GM12878 (cell line): Measurements from ENCODE around the gene MPHOSPH9. TPM values are rescaled to one million over a fixed set of nuclear protein-coding genes. Genes with fewer than 3 reads are reported as not detected.

Experiments used
- ATAC-seq: fragments of 200-7000 bp; cut with Tn5 transposase; 3 replicates; pipeline ENCODE4 v1.9.1; 2020; ENCODE audit warnings: mild to moderate bottlenecking, moderate library complexity
- BruUV-seq: library from RNA; stranded (reverse); fragments of 400-500 nt; replicated peaks from 2 replicates; lab custom pipeline; 2021; lab: Mats Ljungman, UMichigan
- CTCF ChIA-PET: fragments of 300-600 bp; sonication (Branson Sonifier 250); formaldehyde crosslinking; extraction: SDS; loops from one replicate; lab custom pipeline; 2021; ENCODE audit warnings: inconsistent platforms; lab: Yijun Ruan, JAX
- POLR2A ChIA-PET: fragments of 350-600 bp; formaldehyde crosslinking; extraction: SDS; loops from one replicate; lab custom pipeline; 2021; ENCODE audit warnings: inconsistent platforms; lab: Charles Lee
- RAD21 ChIA-PET: fragments of 300-600 bp; sonication (Branson Sonifier 250); formaldehyde crosslinking; loops from one replicate; lab custom pipeline; 2023; ENCODE audit warnings: antibody characterized with exemption; ENCODE audit not compliant: unreplicated experiment; lab: Charles Lee
- SMC1A ChIA-PET: fragments of 300-600 bp; sonication (Branson Sonifier 250); formaldehyde crosslinking; loops from one replicate; lab custom pipeline; 2023; ENCODE audit not compliant: unreplicated experiment, uncharacterized antibody; lab: Charles Lee
- DNase-seq: peaks from one replicate; pipeline ENCODE4 v3.0.0-alpha.2; 2011; ENCODE audit warnings: low read depth, low spot score
- FAIRE-seq: peaks from 3 replicates; lab custom pipeline; 2011; peaks lifted over from hg19 to GRCh38; lab: Jason Lieb, UNC
- H2AFZ ChIP-seq: 2 replicates; pipeline ENCODE4 v1.6.0; 2011; ENCODE audit warnings: low read depth, low read length, control low read depth; ENCODE audit not compliant: control insufficient read depth
- H3K27ac ChIP-seq: 2 replicates; pipeline ENCODE4 v1.5.1; 2011; ENCODE audit warnings: control low read depth; ENCODE audit not compliant: control insufficient read depth, insufficient read depth
- H3K27me3 ChIP-seq, 2 experiments: replicated peaks in 1 of 2; 2 replicates each; pipeline versions ENCODE4 v1.6.0 to v1.6.1; 2011; ENCODE audit warnings: low read length in 1 of 2; ENCODE audit not compliant: control insufficient read depth in 2 of 2, insufficient read depth in 2 of 2
- H3K36me3 ChIP-seq, 2 experiments: 2 replicates each; pipeline ENCODE4 v1.5.1; 2011; ENCODE audit warnings: low read length in 1 of 2; ENCODE audit not compliant: control insufficient read depth in 2 of 2, insufficient read depth in 2 of 2
- H3K4me1 ChIP-seq: 2 replicates; pipeline ENCODE4 v1.6.1; 2011; ENCODE audit warnings: mild to moderate bottlenecking, low read length, moderate library complexity, mixed read lengths; ENCODE audit not compliant: control insufficient read depth, insufficient read depth
- H3K4me2 ChIP-seq: 2 replicates; pipeline ENCODE4 v1.6.0; 2011; ENCODE audit warnings: control low read depth; ENCODE audit not compliant: control insufficient read depth, insufficient read depth
- H3K4me3 ChIP-seq: fragments of 200-600 bp; sonication (generic); 2 replicates; pipeline ENCODE4 v1.5.1; 2016
- H3K79me2 ChIP-seq: 2 replicates; pipeline ENCODE4 v1.6.0; 2011; ENCODE audit warnings: low read length; ENCODE audit not compliant: control insufficient read depth, insufficient read depth
- H3K9ac ChIP-seq: 2 replicates; pipeline ENCODE4 v1.8.0; 2011; ENCODE audit warnings: low read length, control low read depth, mixed read lengths; ENCODE audit not compliant: control insufficient read depth, insufficient read depth
- H3K9me3 ChIP-seq: replicated peaks from 3 replicates; pipeline ENCODE4 v1.5.1; 2011; ENCODE audit warnings: mild to moderate bottlenecking, low read length; ENCODE audit not compliant: control insufficient read depth, insufficient read depth
- H4K20me1 ChIP-seq: 2 replicates; pipeline ENCODE4 v1.6.0; 2011; ENCODE audit not compliant: control insufficient read depth, insufficient read depth
- CHD1 ChIP-seq: IDR thresholded peaks from 2 replicates; pipeline ENCODE4 v1.6.1; 2012; ENCODE audit warnings: low read depth, low read length, improper control_type of control experiment
- IKZF1 ChIP-seq: fragments of 450-650 bp; conservative IDR thresholded peaks from 2 replicates; pipeline ENCODE4 v1.6.1; 2017; ENCODE audit warnings: antibody characterized with exemption, mild to moderate bottlenecking
- IRF3 ChIP-seq: fragments of 450-650 bp; IDR thresholded peaks from 2 replicates; pipeline ENCODE4 v1.6.1; 2014; ENCODE audit warnings: mild to moderate bottlenecking
- POLR2A ChIP-seq: IDR thresholded peaks from 2 replicates; pipeline ENCODE4 v1.6.1; 2011; ENCODE audit warnings: low read depth, mild to moderate bottlenecking, low read length
- RB1 ChIP-seq: fragments of 450-650 bp; formaldehyde crosslinking; IDR thresholded peaks from 2 replicates; pipeline ENCODE4 v1.6.1; 2017; ENCODE audit warnings: mild to moderate bottlenecking, borderline replicate concordance
- RUNX3 ChIP-seq: IDR thresholded peaks from 2 replicates; pipeline ENCODE4 v1.6.1; 2012; ENCODE audit warnings: low read length, inconsistent platforms
- STAT3 ChIP-seq: IDR thresholded peaks from 2 replicates; pipeline ENCODE4 v1.6.1; 2011; ENCODE audit warnings: low read depth, low read length, improper control_type of control experiment
- TCF3 ChIP-seq: IDR thresholded peaks from 2 replicates; pipeline ENCODE4 v1.6.1; 2012; ENCODE audit warnings: low read depth, mild to moderate bottlenecking, low read length, borderline replicate concordance; ENCODE audit not compliant: insufficient read depth
- USF1 ChIP-seq: IDR thresholded peaks from 2 replicates; pipeline ENCODE4 v1.6.1; 2011; ENCODE audit warnings: borderline replicate concordance, low read depth, mild to moderate bottlenecking, moderate library complexity, mixed read lengths, low read length; ENCODE audit not compliant: insufficient read depth; ENCODE audit errors: extremely low read length
- YY1 ChIP-seq: IDR thresholded peaks from 2 replicates; pipeline ENCODE4 v1.6.1; 2011; ENCODE audit warnings: low read depth, mild to moderate bottlenecking, low read length
- ZNF274 ChIP-seq: IDR thresholded peaks from one replicate; pipeline ENCODE4 v1.8.0; 2011; ENCODE audit not compliant: insufficient read length, insufficient read depth
- WGBS: methylation state at CpG from one replicate; pipeline ENCODE4 v1.1.6; 2016; ENCODE audit warnings: low lambda C conversion rate; ENCODE audit not compliant: insufficient replicate concordance, insufficient coverage; ENCODE audit errors: missing lambda C conversion rate; 5-methylcytosine and 5-hydroxymethylcytosine counted together
- in situ Hi-C: fragments of 300-500 bp; cut with MboI; formaldehyde crosslinking; loops from 9 replicates; pipeline ENCODE4 v1.14.3; 2018; ENCODE audit warnings: mixed read lengths
- intact Hi-C: fragments of 100-400 bp; cut with micrococcal nuclease; formaldehyde crosslinking; loops from one replicate; pipeline ENCODE4 v1.14.2; 2022; ENCODE audit not compliant: unreplicated experiment
- polyA plus RNA-seq, 11 experiments: library from polyadenylated mRNA; depleted of rRNA in 4 of 11; unstranded in 6 of 11; stranded (reverse) in 5 of 11; fragments of >200 nt; fragmentation: Nextera tagmentation in 4 of 11; fragmentation: Illumina TruSeq in 1 of 11; extraction: Ambion mirVana in 4 of 11; extraction: Trizol in 1 of 11; gene quantifications; 1 replicate in 1 of 11; 2 replicates in 10 of 11; pipeline versions ENCODE4 v1.2.1 to v1.2.3, GENCODE V29; 2011 to 2016; ENCODE audit warnings: inconsistent platforms in 2 of 11, missing spikeins in 2 of 11, low read depth in 1 of 11
- total RNA-seq, 4 experiments: library from RNA; depleted of rRNA in 3 of 4; stranded (reverse); fragments of >200 nt in 3 of 4; fragmentation: Illumina TruSeq in 1 of 4; extraction: Trizol in 1 of 4; gene quantifications; 2 replicates each; pipeline versions ENCODE4 v1.2.1 to v1.2.3, GENCODE V29; 2013 to 2021

Gene MPHOSPH9
- total and polyA plus RNA-seq, 10 of the 15 experiments (the other 5 are each of a cell fraction or from before 2014, with no cell fraction given), result 11.5 to 72.2 (median 45.7) TPM

DNA sequence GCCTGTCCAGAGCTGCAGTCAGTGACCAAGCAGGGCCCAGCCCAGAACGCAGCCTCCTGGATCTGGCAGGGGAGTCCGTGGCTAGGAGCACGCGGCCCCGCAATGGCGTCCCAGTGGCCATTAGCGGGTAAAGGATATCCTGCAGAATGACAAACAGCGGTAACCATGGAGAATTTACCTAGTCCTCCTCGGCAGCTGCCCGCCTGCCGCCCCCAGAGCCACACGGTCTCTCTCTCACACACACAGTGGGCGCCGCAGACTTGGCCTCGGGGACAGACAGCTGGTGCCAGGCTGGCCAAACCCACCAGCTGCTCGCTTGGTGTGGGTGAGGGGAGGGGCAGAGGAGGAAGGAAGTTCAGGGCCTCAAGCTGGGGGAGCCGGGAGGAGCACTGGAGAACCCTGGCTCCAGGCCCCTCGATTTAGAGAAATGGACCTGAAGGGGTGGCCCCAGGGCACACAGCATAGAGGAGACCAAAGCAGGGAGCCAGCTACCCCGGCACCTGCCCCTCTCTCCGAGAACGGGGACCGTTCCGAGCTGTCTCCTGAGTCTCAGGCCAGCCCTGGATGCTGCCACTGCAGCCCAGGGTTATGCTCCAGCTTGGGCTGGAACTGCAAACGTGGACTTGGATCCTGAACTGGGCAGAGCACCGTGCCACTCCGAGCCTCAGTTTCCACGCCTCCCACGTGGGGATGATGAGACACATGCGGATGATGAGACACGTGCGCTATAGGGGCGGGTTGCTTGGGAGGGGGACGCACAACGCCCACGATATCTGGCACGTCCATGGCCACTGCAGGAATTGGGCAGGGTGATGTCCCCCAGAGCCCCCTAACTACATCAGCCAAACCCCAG is 35.3 kb upstream of the MPHOSPH9 start:
- no peaks in the 10 kb centered on the region for H3K9me3 ChIP-seq
- H3K4me2 ChIP-seq, result peak overlapping the region; percentile 84
- RAD21 ChIA-PET, result interaction anchor here (0.5 kb wide), 1 partner anchor 164 kb away, joined by 5 read pairs; no protein-coding TSS in a partner anchor
- WGBS, result 69% methylated on average over 36 of the region's 36 CpGs
- in situ Hi-C loops (loop anchor here (5.0 kb wide), 1 partner anchor 314 kb away; the partner anchor contains the start of gene TMED2), intact Hi-C loops (no loop called here)
- ATAC-seq (no peak), DNase-seq (no peak), FAIRE-seq (no peak)
- H4K20me1 ChIP-seq, result no peaks in the 10 kb centered on the region
- SMC1A ChIA-PET, result no interaction called here
- no peak overlapping the region; the same call in 1 of the 2 replicates for H3K27ac ChIP-seq
- no peak overlapping the region for H3K4me3 ChIP-seq
- H3K36me3 ChIP-seq, result no peaks in the 10 kb centered on the region; a peak in 2 of 4 replicates
- no peak for TF ChIP-seq RUNX3
- no peak for TF ChIP-seq RB1
- TF ChIP-seq ZNF274, result no peak
- TF ChIP-seq IRF3, result no peak
- peak; percentile 67 for TF ChIP-seq YY1
- TF ChIP-seq STAT3, result no peak
- TF ChIP-seq POLR2A, result peak; percentile 36; the same call in 1 of the 2 replicates
- TF ChIP-seq IKZF1, result no peak
- TF ChIP-seq TCF3, result peak; percentile 78
- peak; percentile 21 for TF ChIP-seq USF1
- no peak for TF ChIP-seq CHD1
- peaks cover 17% of the 10 kb centered on the region for H3K4me1 ChIP-seq
- no peaks in the 10 kb centered on the region for H3K27me3 ChIP-seq
- POLR2A ChIA-PET, result interaction anchor here (0.5 to 1.3 kb wide), 2 partner anchors 36 to 192 kb away, joined by 3 to 5 read pairs; no protein-coding TSS in a partner anchor
- peak overlapping the region; percentile 42; the same call in 1 of the 2 replicates for H3K9ac ChIP-seq
- BruUV-seq, result no TSS peak
- CTCF ChIA-PET, result interaction anchor here (0.5 to 2.1 kb wide), 3 partner anchors 16 to 313 kb away, joined by 4 to 8 read pairs (median 5); no protein-coding TSS in a partner anchor
- peaks cover 27% of the 10 kb centered on the region for H3K79me2 ChIP-seq
- H2AFZ ChIP-seq, result peak overlapping the region; percentile 64
